HG02610 (cell line): Measurements from ENCODE around the gene ATIC.
A peak's percentile ranks its signal among the peaks of the same experiment; 100 is the strongest.

Source experiments
- ATAC-seq: cut with Tn5 transposase; IDR thresholded peaks from one replicate; pipeline ENCODE4 v1.9.1; 2021; ENCODE audit warnings: mild to moderate bottlenecking, moderate library complexity; ENCODE audit not compliant: unreplicated experiment

Gene ATIC

DNA sequence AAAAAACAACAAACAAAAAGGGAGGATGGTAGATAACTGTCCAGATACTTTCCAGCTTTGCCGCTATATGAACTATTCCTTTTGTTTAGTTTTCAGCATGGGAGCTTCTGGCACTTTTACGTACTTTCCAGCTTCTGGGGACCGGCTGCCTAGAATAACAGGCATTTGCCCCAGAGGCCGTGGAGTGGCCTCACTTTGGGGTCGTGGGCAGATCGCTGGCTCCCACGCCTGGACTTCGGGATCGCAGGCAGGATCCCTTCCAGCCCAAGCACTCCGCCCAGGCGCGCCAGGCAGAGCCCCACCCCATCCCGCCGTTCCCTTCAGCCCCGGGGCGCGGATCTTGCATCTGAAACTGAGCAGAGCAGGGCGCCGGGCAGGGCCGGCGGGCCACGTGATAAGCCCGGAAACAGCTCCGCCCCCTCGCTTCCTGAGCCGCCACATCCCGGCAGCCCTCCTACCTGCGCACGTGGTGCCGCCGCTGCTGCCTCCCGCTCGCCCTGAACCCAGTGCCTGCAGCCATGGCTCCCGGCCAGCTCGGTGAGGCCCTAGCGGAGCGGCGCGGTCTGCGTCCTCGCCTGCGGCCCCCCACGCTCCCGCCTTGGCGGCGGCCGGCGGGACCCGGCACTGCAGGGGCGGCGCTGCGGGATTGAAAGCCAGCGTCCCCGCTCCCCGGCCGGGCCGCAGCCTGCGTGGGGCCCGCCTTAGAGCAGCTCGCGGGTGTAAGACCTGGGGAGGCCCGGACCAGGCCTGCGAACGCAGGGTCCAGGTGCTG is at the start of gene ATIC:
TSS of gene ATIC (plus strand) at position 435 of the 772 bp plus-strand sequence. CDS start at position 519, 84 bp downstream.
- peak; percentile 99 for ATAC-seq

DNA sequence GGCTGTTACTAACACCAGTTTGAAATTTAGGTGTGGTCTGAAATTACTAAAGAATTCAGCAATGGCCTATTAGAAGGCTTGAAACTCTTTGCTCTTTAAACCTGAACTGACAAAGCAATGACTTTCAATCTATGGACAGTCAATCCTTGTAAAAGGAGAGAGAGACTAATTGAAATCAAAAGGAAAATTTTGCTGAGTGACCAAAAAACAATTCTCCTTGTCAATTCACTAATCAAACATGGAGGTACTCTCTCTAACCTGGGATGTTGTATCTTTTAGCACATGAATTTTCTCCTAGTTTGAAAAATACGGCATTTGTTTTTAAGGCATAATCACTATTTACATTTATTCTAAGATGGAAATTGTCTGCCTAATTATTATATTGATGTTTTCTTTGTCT is 49.6 kb upstream of the ATIC start:
- no peak for ATAC-seq

DNA sequence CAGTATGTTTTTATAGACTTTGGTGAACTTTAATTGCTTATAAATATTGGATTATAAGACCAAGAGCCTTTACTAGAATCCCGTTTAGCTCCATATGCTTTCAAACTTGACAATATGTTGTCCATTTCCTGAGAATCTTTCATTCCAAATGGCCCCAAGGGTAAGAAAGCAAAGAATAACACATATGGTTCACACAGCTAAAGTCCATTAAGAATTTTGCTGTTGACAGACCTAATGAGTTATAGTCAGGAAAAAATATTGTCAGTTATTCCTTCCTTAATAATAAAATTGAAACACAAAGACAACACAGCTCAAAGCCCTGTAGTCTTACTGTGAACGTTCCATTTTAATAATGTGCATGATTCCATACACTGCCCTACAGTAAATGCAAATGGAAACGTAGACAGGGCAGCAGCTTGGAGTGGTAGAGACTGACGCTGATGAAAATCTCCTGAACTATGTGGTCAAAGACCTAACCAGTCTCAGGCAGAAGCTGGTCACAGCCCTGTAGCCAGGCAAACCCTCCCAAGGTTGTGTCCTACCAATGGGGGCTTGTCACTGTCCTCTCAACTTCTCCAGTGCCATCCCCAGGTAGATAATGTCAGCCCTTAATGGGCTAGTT is 49.0 kb upstream of the ATIC start:
- no peak for ATAC-seq

DNA sequence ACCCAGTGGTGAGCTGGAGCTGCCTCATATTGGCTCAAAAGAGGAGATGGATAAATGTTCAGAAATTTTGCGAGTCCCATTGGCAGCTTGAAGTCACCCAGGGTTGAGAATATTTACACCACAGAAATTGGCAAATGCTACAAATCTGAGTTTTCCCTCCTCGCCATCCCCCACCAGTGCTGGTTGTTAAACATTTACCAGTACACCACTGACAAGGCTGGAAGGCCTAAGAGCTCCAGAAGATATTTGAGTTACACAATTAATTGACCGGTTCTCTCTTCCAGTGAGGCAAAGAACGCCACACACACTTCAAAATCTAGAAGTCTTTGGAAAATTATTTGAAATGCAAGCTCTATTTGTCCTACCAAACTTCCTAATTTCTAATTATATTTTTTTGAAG is 47.5 kb upstream of the ATIC start:
- no peak for ATAC-seq

DNA sequence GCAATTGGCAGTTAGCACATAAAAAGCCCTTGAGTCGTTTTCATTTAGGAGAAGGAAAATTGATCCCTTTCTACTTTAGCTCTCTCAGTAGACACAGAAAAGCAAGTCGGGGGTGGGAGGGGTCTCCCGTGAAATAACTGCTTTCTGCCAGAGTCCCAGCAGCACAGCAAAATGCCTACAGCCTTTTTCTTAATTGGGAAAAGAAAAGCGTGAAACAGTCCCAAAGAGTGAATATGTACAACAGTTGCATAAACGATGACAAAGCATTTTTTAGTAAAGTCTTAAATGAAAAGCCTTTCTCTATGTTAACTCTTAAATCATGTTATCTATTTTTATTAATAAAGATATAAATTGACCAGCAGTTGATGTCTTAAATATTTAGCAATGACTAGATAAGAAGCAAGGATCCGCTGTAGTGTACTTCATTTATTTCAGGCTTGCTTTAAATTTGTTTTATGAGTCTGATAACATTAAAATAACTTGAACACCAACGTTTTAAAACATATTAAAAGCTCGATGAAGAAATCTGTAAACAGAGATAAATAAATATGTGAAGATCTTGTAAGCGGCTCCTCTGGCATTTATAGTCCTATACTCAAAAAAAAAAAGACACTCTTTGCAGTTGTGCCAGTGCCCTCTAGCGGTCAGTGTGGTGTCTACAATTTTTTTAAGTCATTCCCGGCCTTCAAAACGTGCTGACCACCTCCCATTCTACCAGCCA is 42.3 kb upstream of the ATIC start:
- ATAC-seq, result peak; percentile 44

DNA sequence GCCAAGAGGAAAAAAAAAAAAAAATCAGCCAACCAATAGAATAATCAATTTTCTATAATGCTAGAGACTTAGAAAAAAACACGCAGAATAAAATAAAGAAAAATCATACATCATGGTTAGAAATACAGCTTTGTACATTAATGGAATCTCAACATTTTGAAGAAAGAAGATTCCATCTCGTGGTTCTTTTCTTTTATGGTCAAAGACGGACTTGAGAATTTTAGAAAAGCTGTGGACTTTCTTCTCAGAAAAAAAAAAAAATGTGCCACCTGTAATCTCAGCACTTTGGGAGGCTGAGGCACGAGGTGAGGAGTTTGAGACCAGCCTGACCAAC is 41.8 kb upstream of the ATIC start:
- ATAC-seq, result no peak

DNA sequence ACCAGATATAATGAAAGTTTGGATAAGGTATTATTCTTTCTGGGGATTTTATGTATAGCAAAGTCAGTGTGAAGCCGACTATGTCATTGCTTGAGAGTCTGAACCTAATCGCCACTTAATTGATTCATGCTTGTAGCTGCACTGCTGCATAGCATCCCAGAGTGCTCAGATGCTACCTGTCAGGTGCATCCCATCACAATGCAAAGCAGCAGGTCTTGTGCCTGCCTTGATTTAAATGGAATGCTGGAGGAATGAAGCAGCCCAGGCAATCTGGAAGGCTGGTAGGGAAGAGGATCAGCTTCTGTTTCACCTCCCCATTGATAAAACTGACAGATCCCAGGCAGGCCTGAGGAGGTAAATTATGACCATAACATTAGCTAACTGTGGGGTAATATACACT is 40.4 kb upstream of the ATIC start:
- no peak for ATAC-seq

DNA sequence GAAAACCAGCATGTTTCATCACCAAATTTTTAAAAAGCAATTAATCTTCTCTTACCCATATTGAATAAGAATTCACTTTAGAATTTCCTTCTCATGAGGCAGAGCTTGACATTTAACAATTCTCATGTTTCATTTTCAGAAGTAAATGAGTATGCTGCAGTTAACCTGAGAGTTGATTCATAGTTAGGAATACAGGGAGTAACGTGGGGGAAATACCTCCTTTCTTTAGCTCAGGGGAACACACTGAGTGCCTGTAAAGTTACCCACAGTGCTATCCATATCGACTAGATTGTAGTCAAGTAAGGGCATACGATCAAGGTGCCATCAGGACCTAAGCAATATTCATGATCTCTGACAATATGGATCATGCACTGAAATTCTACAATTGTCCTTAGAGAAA is 38.9 kb upstream of the ATIC start:
- no peak for ATAC-seq

DNA sequence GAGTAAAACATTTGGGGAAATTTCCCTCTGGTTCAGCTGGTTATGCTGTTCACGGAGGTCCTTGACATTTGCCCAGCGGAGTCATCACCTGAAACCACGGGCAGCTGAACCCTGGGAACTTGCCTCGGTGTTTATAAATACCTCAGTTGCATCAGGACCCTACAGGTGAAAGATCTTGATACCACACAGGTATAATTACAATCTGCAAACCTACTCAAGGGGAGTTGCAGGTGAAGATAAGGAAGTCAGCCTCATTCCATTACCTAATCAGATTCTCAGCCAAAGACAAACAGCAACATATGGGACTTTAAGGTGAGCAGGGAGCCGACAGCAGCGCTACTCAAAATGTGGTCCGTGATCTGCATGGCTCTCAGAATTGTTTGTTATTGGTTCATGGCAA is 37.0 kb upstream of the ATIC start:
- ATAC-seq, result no peak

DNA sequence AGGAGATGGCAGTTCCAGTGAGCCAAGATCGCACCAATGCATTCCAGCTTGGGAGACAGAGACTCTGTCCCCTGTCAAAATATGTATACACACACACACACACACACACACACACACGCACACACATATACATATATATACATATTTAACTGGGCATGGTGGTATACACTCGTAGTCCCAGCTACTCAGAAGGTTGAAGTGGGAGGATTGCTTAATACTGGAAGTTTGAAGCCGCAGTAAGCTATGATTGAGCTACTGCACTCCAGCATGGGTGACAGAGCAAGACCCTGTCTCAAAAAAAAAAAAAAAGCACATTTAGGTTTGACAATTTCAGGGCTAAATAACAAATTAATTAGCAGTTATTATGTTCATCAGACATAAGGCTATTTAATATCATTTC is 36.0 kb upstream of the ATIC start:
- ATAC-seq, result no peak

DNA sequence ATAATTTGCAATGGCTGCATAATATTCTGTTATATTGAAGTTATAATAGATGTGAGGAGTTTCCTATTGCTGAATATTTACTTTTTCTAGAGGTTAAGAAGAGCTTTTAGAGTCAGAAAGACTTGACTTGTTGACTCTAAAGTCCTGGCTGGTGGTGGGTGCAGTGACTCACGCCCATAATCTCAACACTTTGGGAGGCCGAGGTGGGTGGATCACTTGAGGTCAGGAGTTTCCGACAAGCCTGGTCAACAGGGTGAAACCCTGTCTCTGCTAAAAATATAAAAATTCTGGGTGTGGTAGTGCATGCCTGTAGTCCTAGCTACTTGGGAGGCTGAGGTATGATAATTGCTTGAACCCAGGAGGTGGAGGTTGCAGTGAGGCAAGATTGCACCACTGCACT is 33.9 kb upstream of the ATIC start:
- no peak for ATAC-seq

DNA sequence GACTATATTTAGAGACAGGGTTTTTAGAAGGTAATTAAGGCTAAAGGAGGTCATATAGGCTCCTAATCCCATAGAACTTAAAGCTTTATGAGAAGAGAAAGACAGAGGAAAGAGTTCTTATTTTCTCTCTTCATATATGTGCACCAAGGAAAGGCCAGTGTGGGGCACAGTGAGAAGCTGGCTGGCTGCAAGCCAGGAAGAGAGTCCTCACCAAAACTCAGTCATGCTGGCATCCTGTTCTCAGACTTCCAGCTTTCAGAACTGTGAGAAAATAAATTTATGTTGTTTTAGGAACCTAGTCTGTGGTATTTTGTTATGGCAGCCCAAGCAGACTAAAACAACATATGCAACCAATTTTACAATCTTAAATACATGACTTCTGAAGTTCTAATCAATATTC is 31.5 kb upstream of the ATIC start:
- ATAC-seq, result no peak

DNA sequence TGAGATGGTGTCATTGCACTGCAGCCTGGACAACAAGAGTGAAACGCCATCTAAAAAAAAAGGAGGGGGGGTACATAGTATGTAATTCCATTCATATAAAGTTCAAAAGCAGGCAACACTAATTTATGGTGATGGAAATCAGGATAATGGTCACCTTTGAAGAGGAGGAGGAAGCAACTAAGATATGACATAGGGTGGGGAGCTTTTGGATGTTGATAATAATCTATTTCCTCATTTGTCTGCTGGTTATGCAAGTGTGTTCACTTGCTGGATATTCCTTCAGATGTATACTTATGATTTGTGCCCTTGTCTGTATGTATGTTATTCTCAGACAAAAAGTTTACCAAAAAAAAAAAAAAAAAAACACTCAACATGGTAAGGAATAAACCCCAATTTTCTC is 28.6 kb upstream of the ATIC start:
- ATAC-seq, result no peak

DNA sequence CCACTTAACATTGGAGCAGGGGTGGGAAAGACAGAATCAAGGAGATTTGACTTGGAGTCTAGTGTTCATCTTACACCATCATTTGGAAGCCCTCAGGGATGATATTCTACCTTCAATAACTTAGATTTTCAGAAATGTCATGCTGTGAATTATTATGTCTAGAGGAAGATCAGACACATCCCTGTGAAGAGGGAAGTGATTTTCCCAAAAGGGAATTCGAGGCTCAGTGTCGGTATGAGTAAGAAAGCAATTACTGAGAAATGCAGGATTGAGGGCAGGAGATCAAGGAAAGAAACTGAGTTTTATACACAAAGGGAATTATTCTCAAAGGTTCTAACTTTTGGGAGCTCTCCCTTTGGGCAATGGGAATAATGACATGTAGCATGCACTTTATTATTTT is 25.6 kb upstream of the ATIC start:
- ATAC-seq, result no peak

DNA sequence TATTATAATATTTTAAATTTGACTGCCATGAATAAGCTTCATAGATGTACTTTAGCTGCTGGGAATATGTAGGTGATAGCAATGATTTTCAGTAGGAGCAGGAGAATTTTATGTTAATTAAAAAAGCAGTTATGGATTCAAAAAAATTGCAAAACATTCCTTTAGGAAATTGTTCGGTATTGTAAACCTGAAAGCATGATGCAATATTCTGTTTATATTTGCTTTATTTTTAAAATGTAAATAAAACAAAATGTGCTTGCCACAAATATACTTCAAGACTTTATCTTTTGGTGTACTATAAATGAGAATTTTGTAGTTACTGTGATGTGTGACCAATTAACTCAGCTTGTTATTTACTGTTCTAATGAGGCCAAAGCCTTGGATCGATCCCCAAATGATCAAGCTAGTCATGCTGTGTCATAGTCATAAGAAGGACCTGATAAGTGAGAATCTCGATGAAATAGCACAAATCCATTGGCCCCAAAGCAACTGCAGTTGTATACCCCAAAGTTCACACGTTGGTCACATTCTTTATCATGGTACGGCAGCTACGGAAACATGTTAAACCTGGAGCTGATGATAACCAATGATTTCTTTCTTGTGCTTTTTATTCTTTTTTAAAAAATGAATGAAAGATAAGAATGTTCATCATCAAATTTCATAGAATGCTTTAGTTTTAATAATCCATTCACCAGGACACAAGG is 23.6 kb upstream of the ATIC start:
- no peak for ATAC-seq

DNA sequence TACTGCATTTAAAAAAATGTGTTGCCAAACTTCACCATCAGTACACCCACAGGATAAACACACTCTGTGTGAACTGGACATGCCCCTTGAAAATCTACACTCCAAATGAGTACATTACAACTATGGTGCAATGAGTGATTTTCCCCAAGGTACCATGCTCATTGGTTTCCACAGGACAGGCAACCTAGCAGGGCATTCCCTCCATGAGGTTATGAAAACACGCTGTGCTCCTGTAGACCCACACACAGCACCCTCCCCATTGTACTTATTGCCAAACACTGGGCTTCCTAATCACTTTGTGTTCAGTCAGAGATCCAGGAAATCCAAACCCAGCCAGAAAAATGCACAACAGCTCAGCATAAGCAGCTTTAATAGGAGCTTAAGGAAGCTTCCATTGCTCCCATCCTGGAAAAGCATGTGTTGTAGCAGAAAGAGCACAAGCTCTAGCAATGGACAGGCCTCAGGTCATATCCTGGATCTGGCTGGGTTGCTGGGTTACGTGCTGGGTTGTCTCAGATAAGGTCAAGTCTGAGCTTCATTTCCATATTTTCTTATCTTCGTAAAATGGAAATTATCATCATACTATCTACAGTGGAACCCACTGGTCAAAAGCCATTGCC is 20.8 kb upstream of the ATIC start:
- no peak for ATAC-seq

DNA sequence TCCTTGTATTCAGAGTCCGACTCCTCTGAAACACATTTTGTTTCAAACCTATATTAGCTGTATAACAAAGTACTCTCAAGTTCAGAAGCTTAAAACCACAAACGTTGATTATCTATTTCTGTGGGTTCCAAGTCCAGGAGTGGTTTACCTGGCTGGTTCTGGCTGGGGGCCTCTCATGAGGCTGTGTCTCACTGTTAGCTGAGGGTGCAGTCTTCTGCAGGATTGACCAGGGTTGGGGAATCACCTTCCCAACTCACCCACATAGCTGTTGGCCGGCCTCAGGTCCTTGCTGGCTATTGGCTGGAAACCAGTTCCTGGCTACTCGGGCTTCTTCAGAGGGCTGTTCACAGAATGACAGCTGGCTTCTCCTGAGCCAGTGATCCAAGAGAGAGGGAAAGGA is 18.0 kb upstream of the ATIC start:
- no peak for ATAC-seq

DNA sequence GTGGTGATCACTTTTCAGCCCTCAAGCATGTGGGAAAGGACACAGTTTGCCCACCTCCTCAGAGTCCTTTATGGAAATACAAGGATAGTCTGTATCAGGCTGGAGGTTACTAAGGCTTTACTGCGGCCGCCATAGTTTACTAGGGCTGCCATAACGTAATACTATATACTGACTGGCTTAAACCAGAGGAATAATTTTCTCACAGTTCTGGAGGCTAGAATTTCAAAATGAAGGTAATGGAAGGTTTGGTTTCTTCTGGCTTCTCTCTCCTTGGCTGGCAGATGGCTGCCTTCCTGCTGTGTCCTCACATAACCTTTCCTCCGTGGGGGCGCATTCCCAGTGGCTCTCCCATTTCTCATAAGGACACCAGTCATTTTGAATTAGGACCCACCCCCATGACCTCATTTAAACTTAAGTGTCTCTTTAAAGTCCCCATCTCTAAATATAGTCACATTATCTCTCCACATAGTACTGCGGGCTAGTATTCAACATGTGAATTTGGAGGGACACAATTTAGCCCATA is 12.5 kb upstream of the ATIC start:
- ATAC-seq, result no peak

DNA sequence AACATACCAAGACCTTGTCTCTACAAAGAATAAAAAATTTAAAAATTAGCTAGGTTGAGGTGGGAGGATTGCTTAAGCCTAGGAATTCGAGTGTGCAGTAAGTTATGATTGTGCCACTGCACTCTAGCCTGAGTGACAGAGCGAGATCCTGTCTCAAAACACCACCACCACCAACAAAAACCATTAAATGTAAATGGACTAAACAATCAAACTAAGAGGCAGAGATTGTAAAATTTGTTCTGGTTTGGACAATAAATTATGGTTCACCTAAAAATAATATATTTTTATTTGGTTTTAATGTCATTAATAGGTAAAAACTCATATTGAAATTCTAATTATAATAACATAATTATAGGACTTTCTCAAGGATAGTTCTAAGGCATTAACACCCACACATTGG is 9.9 kb upstream of the ATIC start:
- ATAC-seq, result no peak

DNA sequence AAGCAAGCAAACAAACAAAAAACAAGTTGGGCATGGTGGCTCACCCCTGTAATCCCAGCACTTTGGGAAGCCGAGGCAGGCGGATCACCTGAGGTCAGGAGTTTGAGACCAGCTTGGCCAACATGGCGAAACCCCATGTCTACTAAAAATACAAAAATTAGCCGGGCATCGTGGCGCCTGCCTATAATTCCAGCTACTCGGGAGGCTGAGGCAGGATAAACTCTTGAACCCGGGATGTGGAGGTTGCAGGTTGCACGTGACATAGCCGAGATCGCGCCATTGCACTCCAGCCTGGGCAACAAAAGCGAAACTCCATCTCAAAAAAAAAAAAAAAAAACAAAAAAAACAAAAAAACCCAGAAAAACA is 617 bp upstream of the ATIC start:
- peak; percentile 23 for ATAC-seq

DNA sequence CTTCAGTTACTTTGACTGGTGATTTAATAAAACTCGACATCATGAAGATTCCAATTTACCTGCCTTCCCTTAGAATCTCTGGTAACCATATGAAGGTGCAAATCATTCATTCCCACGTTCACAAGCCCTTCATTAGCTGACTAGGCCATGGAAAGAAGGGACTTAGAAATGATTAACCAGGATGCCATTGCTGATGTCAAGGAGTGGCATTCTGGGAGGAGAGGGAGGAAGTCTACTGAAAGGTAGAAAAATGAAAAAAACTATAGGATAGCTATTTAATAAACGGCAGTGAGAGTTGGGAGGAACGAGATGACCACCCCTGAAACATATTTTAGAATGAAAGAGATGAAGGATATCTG is 1.4 kb downstream of the ATIC start:
- ATAC-seq, result no peak
